ENCODE data around the gene RALB. TPM values are rescaled to one million over a fixed set of nuclear protein-coding genes. Genes with fewer than 3 reads are reported as not detected.

Gene RALB
- total RNA-seq, 1 experiment from 2014 or later: 59.4 TPM

- no TSS peak for BruUV-seq (replicated peaks)
- ChIA-PET CTCF (interaction anchor here (1.0 to 1.2 kb wide), 2 partner anchors 107 to 130 kb away, joined by 3 to 5 read pairs; no protein-coding TSS in a partner anchor), POLR2A (no interaction called here)
Observed at GRCh38 chr2:120206022-120206581, 46.5 kb upstream of the RALB start.

GRCh38 chr2:120208381-120209353, 44.0 kb upstream of the RALB start:
- intact Hi-C loops (cut with micrococcal nuclease; ENCODE audit: unreplicated experiment): no loop called here
- no peaks in the 10 kb centered on the region for H3K9me3 Mint-ChIP-seq (ENCODE audit: unreplicated experiment)
- CTCF ChIA-PET: interaction anchor here (0.6 to 1.1 kb wide), 2 partner anchors 99 to 104 kb away, joined by 3 to 4 read pairs; no protein-coding TSS in a partner anchor

More at GRCh38 chr2:120206022-120206581, 46.5 kb upstream of the RALB start:
- Histone ChIP-seq H3K9me3 (no peaks in the 10 kb centered on the region), H3K36me3 (ENCODE audit: control insufficient read depth, insufficient read depth, low read length) (no peaks in the 10 kb centered on the region), H3K4me3 (ENCODE audit: low read depth, low read length) (no peak overlapping the region), H3K4me1 (no peaks in the 10 kb centered on the region), H3K27me3 (replicated peaks; ENCODE audit: control insufficient read depth, insufficient read depth, low read length) (no peaks in the 10 kb centered on the region)
- TF ChIP-seq CTCF (IDR thresholded peaks at IDR 0.05; ENCODE audit: insufficient read depth in 1 of 2, low read depth in 1 of 2, low read length in 1 of 2, severe bottlenecking in 1 of 2, unreplicated experiment in 1 of 2): peak; percentile 28 to 29
- H3K27me3 Mint-ChIP-seq (ENCODE audit: insufficient read depth, unreplicated experiment): no peaks in the 10 kb centered on the region
- H3K36me3 Mint-ChIP-seq (ENCODE audit: insufficient read depth, unreplicated experiment): peaks cover 6% of the 10 kb centered on the region
- no peak overlapping the region for H3K4me3 Mint-ChIP-seq (ENCODE audit: unreplicated experiment)
- DNase-seq: peak; percentile 22 to 46
- no peak overlapping the region for H3K27ac Mint-ChIP-seq (ENCODE audit: unreplicated experiment)
- no peaks in the 10 kb centered on the region for H3K9me3 Mint-ChIP-seq (ENCODE audit: unreplicated experiment)
- intact Hi-C loops (cut with micrococcal nuclease; ENCODE audit: unreplicated experiment): no loop called here
- no peaks in the 10 kb centered on the region for H3K4me1 Mint-ChIP-seq (ENCODE audit: low read depth, unreplicated experiment)

More at GRCh38 chr2:120208381-120209353, 44.0 kb upstream of the RALB start:
- no peak overlapping the region for H3K4me3 Mint-ChIP-seq (ENCODE audit: unreplicated experiment)
- no peaks in the 10 kb centered on the region for H3K4me1 Mint-ChIP-seq (ENCODE audit: low read depth, unreplicated experiment)
- H3K9me3 ChIP-seq: no peaks in the 10 kb centered on the region
- POLR2A ChIA-PET: no interaction called here
- no peak overlapping the region for H3K27ac Mint-ChIP-seq (ENCODE audit: unreplicated experiment)
- H3K4me1 ChIP-seq: no peaks in the 10 kb centered on the region
- DNase-seq: no peak
- no peaks in the 10 kb centered on the region for H3K36me3 ChIP-seq (ENCODE audit: control insufficient read depth, insufficient read depth, low read length)
- no peaks in the 10 kb centered on the region for H3K27me3 ChIP-seq (replicated peaks; ENCODE audit: control insufficient read depth, insufficient read depth, low read length)
- no TSS peak for BruUV-seq (replicated peaks)
- H3K4me3 ChIP-seq (ENCODE audit: low read depth, low read length): no peak overlapping the region
- no peaks in the 10 kb centered on the region for H3K27me3 Mint-ChIP-seq (ENCODE audit: insufficient read depth, unreplicated experiment)
- peaks cover 6% of the 10 kb centered on the region for H3K36me3 Mint-ChIP-seq (ENCODE audit: insufficient read depth, unreplicated experiment)
- no peak for TF ChIP-seq CTCF (IDR thresholded peaks at IDR 0.05; ENCODE audit: insufficient read depth in 1 of 2, low read depth in 1 of 2, low read length in 1 of 2, severe bottlenecking in 1 of 2, unreplicated experiment in 1 of 2)
